ENCODE measurements around the gene NCR3LG1.
A peak's percentile ranks its signal among the peaks of the same experiment; 100 is the strongest.

NCR3LG1 gene

DNA sequence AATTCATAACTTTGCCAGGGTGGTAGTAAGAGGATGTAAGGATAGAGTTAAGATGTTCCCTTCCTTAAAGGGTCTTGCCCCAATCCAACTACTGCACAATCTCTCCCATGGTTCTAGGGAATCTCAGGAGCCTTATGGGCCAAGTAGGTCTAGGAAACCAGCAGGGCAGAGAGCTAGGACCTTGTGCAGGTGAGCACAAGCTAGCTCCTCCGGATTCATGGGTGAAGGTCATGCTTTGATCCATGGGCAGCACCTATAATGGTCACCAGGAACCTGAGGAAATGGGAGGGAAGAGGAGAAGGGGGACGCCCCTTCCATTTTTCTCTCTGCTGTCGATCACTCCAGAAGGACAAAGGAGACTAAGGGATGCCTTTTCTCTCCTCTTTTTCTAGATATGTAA is 20.0 kb downstream of the NCR3LG1 start:
- no peak for DNase-seq

DNA sequence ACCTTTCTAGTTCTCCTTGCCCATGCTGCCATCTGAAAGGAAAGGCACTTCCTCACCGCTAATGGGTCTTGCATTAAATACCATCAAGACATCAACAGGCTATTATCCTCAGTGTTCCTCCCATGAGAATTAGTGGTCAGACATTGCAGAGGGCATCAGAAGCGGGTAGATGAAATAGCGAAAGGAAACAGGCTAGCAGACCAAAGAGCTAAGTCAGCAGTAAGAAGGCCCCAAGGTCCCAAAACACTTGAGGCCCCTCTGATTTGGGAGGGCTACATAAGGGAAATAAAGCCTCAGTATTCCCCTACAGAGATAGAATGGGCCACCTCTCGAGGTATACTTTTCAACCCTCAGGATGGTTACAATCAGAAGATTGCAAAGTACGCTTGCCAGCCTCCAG is 23.9 kb downstream of the NCR3LG1 start:
- no peak for DNase-seq

DNA sequence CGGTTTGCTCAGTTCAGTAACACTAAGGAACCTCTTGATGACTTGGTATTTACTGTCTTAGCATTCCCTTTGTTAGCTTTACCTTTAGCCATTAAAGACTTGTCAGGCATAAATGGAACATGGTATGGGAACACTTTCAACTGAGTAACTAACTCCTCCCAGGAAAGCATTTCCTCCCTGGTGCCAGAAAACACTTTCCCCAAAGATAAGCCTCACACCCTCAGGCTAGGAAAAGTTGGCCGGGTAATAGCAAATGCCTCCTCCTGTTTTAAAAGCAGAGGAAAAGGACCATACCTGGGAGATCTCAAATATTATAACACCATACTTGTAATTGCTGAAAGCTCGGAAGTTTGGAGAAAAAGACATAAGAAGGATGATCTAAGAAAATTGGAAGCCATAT is 24.9 kb downstream of the NCR3LG1 start:
- DNase-seq = no peak

DNA sequence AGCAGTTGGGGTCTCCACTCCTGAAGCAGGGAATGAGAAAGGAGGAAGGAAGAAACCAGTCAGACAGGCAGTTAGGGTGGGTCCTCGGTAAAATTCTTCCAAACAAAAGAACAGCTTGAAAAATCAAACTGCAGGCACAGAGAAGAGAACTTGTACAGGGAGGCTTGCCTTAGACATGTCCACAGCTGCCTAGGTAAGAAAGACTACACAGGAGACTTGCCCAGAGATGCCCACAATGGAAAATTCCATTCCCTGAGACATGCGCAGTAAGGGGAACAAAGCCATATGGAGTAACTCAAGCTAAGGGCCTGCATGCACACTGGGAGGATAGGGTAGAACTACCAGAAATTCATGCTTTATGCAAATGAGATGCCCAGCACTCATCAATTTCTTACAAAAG is 27.1 kb downstream of the NCR3LG1 start:
- DNase-seq = no peak

DNA sequence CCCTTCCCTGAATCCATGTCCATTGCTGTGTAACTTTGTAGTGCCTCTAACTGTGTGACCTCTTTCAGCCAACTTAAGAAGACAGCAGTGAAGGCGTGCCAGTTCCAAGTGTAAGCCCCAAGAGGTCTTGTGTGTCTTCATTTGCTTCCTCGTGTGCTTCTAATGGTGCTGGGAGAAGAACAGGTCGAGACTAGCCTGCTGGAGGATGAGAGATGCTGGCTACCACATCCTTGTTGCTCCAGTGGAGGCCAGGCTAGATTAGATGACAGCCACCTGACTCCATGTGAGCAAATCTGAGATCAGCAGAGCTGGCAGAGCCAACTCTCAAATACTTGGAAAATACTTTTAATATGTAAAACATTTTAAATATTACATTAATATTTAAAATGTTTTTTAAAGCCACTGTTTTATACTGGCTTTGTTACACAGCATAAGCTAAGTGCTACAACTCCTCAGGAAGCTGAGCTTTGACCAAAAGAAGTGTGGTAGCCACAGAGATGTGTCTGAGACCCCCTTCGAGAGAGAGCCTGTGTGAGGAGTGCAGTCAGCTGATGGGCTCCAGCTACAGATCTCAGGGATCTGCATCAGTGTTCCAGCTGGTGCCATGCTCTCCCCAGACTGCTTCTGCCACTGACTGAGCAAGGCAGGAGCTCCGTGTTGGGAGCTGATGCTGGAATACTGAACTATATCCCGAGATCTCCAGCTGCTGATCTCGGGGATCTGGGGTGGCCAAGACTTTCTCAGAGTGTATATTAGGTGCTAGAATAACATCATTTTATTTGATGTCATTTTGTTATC is 28.0 kb downstream of the NCR3LG1 start:
- no peak for DNase-seq

DNA sequence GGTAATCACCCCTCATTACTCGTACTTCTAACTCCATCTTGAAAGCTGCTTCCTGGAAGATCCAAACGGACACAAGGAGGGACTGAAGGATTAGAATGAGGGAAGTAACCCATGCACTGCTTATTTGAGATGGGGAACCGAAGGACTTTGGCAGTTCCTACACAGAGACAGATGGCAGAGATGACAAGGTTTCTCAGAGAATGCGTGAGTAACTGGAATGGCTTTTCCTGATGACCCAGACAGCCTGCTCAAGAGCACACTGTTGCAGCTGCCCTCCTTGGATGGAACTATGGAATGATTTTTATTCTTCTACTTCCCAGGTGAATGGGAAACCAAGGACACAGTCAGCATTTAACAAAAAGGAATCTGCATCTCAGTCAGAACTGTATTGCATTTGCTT is 29.6 kb downstream of the NCR3LG1 start:
- DNase-seq = no peak

DNA sequence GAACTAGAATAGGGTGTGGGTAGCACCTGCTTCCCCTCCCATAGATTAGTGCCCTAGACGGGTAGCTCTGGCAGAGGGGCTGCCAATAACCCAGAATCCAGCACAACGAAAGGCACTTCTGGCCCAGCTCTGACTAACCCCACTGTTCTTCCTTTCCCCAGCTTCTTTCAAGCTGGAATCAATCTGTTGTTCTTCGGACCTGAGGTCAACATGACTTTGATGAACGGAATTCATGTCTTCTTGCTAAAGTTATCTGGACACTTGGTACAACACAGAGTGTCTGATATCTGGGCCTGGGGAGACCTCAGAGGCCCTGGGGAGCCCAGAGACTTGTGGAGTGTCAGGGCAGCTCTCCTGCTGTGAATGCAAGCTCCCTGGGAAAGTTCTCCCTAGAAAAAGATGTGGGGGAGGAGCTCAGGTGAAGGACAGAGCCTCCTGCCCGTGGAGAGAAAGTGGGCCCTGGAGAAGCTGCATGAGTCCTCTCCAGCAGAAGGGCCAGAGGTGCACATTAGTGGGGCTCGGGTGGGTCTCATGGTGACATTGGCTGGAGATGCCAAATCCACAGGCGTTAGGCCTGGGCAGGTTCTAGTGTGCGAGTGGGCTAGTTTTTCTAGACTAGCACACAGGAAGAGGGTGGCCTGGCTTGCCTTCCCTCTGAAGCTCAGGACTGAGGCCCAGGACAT is 30.6 kb downstream of the NCR3LG1 start:
- DNase-seq = no peak

DNA sequence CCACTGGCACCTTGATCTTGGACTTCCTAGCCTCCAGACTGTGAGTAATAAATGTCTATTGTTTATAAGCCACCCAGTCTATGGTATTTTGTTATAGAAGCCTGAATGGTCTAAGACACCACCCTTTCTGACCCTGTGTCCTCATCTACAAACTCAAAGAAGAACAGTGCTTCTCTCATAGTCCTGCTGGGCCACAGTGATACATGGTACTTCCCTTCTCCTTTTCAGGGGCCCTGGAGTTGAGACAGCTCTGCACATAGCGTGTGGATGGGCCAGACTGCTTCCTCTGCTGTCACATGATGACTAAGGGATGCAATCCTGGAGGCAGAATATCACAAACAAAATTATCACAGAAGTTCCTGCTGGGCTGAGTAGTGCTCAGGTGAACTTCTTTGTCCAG is 31.9 kb downstream of the NCR3LG1 start:
- no peak for DNase-seq

DNA sequence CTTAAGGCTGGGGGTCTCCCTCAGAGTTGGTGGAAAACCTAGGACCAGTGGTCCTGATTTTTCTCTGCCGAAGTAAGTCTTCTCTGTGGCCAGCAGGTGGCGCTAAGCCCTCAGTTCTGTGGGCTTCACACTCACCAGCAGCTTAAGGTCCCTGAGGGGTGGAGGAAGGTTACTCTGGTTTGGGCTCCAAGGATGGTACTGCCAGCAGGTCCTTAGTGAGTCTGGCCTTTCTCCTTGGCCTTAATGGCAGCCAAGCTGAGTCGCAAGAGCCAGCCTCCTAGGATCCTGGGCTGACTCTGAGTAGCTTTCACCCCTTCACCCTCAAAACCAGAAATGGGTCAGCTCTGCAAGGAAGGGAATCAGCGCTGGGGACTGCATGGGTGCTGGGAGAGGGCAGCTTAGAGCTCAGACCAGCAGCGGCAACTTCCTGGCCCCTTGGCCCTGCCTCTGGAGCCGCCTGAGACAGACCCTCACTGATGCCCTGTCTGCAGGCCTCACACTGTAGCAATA is 32.5 kb downstream of the NCR3LG1 start:
- peak; percentile 92 for DNase-seq

DNA sequence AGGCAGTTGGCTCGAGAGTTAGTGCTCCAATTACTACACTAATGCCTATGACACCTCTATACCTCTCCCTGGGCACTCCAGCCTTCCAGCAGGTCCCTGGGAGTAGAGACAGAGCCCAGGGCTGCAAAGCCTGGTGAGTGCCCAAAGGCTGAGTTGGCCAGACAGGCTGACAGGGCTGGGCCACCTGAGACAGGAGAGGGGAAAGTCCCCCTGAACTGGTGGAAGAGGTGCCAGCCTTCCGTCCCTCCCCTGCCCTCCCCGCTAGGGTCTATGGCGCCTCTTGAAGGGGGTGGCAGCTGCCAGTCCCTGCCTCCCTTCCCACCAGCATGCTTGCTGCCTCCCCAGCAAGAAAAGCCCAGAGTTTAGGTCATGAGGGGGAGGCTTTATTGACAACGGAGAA is 33.9 kb downstream of the NCR3LG1 start:
- DNase-seq = no peak

DNA sequence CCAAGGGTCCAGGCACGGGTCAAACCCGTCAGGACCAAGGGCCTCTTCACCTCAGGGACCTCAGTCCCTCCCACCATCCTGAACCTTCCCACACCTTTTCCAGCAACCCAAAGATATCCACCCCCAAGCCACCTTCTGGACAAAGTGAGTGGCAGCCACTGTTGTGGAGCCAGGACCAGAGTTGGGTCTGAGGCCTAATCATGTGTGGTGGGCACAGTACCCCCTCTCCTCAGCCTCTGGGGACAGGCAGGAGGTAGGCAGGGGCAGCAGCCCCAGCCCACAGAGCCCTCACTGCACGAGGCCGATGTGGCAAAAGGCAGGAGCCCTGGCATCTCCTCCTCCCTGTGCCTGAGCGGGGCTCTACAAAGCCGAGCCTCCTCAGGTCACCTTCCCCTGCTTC is 34.3 kb downstream of the NCR3LG1 start:
- DNase-seq = no peak

DNA sequence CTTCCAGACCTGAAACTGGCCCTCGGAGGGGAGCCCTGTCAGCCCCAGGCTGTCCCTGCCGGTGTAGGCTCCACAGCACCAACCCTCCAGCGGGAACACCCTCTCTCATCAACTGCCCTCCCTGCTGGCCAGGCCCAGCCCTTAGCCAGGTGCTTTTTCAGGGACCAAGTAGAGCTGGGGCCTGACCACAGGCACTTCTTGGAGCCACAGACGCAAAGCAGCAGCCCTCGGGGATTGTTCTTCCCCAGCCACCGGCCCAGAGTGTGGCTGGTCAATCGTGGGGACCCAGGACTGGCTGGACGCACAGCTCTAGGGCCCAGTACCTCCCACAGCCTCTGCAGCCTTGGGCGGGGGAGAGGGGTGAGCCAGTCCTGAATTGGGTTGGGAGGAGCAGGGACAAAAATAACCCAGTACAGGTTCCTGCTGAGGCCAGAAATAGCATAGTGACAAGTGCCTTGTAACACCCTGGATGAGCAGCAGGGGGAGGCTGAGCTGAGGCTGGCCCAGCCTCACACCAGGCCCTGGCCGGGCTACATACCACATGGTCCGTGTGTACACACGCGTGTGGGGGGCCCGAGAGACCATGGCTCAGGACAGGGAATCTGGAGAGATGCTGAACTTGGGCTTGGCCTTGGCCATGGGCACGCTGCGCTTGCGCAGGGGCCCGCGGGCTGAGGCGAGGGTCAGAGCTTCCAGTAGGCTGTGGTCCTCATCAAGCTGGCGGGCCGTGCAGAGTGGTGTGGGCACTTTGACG is 34.9 kb downstream of the NCR3LG1 start:
- DNase-seq = peak; percentile 68

DNA sequence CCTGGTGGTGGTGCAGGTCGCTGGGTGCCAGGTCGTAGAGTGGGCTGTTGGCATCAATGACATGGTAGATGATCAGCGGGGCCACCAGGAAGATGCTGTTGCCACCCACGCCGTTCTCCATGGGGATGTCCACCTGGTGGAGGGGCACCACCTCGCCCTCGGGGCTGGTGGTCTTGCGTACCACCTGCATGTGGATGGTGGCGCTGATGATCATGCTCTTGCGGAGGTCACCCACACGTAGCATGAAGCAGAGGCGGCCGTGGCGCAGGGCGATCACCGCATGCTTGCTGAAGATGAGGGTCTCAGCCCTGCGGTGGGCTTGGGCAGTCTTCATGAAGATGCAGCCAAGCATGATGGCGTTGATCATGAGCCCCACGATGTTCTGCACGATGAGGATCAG is 35.7 kb downstream of the NCR3LG1 start:
- no peak for DNase-seq

DNA sequence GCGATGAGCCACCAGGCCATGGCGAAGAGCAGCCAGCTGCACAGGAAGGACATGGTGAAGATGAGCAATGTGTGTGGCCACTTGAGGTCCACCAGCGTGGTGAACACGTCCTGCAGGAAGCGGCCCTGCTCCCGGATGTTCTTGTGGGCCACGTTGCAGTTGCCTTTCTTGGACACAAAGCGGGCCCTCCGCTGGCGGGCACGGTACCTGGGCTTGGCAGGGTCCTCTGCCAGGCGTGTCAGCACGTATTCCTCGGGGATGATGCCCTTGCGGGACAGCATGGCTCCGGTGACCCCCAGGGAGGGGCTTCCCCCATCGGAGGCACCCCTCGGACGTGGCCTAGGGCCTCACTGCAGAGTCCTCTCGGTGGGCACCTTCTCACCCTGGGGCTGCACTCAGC is 36.2 kb downstream of the NCR3LG1 start:
- DNase-seq = no peak

DNA sequence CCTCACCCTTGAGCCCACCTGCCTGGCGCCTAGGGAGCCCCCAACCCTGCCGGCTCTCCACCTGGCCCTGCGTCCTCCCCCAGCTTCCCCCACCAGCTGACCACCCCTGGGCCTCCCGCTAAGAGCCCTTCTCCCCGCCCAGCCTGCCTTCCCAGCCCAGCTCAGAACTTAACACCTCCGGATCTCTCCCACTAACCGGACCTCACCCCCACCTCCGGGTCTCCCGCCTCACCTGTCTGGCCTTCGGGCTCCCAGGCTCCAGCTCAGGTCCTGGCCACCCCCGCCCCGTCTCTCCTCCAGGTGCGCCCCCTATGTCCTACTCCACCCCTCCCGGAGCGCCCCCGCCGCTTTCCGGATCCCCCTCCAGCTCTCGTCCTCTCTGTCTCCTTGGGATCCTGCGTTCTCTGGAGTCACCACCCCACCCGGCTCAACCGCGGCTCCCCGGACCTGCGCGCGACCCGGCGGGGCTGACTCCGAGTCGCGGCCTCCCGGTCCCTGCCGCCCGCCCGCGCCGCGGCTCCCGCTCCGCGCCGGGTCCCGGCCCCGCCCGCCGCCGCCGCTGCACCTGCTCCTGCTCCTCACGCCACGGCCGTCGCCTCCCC is 37.1 kb downstream of the NCR3LG1 start, which contains the start of gene KCNJ11:
TSS of gene KCNJ11 (minus strand) at position 51 of the 602 bp plus-strand sequence. CDS start 568 bp downstream, outside the sequence.
- DNase-seq = no peak

DNA sequence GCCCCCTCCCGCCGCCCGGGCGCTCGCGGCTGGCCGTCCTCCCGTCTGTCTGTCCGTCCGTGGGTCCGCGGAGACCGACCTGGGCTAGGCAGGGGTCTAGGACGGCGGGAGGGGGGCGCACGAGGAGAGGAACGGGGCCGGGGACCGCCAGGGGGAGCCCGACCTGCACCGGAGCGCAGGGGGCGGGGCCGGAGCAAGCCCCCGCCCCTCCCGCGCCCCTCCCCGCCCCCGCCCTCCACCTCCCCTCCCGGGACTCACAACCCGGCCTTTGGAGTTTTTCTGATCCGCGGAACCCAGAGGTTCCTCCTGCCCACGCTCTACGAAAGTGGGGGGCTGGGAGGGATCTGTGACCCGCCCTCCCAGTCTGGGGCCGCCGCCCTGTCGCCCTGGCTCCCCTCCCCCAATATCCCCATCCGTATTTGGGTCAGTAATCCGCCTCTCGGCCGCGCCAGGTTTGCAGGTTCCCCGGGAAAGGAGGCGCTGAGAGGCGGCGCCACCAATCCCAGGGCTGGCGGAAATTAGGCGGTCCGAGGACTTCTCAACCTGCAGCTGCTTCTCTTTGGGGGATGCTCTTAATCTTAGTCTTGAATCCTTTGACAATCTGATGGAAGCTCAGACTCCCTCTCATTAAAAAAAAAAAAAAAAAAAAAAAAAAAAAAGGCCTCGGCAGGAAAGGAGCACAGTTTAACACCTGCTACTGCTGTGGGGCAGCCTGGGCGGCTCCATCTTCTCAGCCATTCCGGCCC is 37.8 kb downstream of the NCR3LG1 start:
- DNase-seq = peak; percentile 91

DNA sequence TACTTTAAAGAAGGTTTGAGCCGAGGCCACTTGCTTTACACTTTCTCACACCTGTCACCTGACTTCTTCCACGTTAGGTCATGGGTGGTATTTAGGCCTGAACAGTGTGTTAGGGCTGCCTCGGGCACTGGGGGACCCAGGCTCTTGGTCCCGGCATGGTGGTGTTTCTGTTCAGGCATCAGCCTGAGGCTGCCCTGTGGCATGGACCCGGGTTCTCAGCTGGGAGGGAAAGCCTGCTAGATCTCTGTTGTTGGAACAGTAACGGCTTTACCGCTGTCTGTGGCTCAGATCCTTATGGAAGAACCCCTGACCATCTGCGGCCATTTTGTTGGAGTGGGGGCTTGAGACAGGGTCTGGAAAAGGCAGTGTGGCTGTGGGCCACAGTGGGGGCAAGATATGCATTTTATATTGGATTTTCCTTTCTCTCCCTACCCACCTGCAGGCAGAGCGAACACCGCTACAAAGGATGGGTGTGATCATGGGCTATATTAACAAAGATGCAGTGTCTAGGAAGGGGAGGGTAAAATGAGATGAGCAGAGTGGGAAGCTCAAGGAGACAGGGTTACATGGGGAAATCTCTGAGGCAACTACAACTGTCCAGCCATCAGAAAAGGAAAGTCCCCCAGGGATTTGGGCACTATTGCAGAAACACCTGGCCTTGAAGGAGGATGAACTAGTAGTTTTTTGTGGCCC is 38.5 kb downstream of the NCR3LG1 start:
- no peak for DNase-seq

DNA sequence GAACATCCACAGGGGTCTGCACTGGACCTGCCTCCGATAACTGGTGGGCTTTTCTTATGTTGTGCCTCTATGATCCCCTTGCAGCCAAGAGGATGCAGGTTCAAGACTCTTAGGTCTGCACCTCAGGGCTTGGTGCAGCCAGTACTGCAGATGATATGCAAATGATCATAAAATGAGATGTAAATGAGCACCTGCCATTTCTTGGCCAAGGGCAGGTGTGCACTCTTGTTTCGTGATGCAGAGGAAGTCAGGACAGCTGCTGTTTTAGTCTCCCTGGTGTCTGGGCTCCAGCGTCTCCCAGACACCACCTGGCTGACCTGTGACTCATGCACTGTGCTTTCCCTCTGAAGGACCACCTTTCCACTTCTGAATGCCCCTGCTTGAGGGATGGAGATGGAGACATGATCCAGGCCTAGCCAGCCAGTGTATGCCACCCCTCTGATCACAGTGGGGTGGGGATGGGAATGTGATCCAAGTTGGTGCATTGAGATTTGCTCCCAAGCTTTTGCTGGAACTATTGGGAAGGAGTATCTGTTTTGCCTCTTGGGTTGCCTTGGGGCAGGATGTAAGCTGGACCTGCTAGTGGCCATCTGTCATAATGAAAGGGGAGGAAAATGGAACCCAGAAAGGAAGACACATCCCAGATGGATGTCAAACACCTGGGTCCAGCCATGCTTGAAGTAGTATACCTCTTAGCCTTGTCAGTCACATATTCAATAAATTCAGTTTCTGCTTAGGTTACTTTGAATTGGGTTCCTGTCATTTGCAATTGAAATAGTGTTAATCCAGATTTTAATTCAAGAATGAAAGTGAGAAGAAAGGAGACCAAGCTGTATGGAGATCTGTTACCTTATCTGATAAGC is 40.1 kb downstream of the NCR3LG1 start:
- DNase-seq = no peak

DNA sequence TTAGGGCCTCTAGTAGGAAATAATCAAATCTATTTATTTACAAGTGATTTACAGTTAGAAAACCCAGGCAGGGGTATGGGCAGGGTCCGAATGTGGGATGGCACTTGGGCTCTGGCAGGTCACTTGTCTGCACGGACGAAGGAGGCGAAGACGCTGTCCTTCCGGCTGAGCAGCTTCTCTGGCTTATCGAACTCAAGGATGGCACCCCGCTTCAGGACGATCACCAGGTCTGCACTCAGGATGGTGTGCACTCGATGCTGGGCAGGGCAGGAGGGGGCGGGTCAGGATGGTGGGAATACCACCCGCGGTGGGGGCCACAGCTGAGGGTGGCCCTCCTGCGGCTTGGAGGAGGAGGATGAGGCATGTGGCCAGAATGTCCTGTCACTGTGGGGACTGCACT is 41.3 kb downstream of the NCR3LG1 start:
- no peak for DNase-seq

DNA sequence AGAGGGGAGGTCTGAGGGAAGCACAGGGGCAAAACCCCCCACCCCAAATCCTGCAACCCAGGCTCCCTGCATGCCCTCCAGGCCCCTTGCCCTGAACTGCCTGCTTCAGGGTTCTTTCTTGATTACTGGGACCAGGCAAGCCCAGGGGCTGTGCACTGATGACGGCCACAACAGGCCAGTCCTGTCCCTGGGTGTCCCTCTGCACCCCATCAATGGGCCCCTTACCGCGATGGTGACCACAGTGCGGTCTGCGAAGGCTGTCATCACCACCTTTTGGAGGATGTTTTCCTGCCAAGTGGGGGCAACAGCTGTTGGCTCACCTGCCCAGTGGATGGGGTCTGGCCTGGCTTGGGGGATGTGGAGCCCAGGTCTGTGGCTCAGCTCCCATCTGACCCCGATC is 41.9 kb downstream of the NCR3LG1 start:
- no peak for DNase-seq
